Measurements from ENCODE around the gene MYO1B.

Gene MYO1B

GRCh38 chr2:191262436-191262835 is 17.2 kb downstream of the MYO1B start:
- DNase-seq (ENCODE audit: low read depth): no peak

GRCh38 chr2:191263050-191263449 is 17.8 kb downstream of the MYO1B start:
- DNase-seq (ENCODE audit: low read depth): no peak

- no peak for DNase-seq (ENCODE audit: low read depth)
These were observed 19.5 kb downstream of the MYO1B start for GRCh38 chr2:191264647-191265081.

DNA sequence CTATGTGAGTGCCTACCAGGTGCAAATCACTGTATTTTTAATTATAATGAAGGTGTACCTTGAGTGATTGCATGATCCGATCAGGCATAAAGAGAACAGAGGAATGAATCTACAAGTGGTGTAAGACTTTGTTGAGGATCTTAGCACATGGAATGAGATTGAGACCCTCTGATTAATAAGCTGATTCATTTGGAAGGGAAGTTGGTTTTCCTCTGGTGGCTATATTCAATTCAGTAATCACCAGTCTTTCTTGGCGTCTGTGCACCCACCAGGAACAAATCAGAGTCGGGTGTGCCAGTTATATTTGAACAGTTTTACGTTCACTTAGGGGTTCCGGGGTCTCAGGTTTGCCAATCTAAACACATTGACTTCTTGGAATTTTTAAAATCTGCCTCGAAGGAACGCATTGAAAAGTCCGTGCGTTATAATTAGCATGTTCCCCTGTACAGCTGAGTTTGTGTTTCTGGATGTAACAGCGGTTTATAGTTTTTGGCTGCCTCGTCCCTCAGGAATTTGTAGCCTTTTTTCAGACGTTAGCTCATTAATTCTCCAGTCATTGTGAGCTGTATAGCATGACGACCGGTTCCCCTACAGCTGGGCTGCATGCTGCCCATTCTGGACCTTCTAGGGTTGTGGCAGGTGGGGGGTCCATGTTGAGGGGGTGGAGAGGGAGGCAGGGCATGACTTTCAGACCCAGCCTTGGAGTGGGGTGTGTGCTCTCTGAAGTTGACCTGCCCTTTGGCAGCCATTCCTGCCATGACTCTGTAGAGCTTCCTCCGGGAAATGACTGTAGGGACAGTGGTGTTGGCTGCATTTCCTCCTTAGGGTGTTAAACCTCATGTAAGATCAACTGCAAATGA is 20.3 kb downstream of the MYO1B start:
- no peak for DNase-seq (ENCODE audit: low read depth)

DNA sequence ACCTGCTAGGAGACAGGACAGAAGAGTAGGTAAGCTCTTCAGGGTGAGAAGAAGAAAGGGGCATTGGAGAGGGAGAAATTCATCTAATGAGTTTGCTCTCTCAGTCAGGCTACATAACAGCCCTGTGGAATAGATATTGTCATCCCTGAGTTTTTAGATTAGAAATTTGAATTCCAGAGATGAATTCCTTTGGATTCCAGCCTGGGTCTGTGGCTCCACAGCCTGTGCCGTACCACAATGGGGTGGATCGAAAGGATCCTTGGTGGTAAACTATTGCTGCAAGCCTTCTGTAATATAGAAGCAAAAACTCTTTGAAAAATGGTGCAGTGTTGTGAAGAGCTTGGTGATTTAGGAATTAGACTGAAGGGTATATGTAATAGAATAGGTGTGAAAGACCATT is 21.0 kb downstream of the MYO1B start:
- no peak for DNase-seq (ENCODE audit: low read depth)

DNA sequence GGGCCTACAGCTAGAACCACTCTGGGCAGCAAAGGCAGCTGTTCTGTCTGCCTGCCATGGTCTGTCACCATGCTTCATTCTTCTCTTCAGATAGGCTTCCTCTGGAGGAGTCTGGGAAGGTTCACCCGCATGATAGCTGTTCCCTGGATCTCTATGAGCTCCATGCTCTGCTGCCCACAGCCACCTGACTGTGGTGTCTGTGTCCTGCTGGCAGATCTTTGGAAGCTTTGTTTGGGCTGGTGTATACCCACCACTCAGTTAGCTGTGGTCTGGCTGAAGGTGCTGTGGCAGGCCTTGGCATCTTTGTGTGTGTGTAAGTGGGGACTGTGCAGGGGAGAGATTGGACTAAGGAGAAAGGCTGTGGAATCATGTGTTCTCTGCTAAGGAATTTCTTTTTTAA is 23.4 kb downstream of the MYO1B start:
- no peak for DNase-seq (ENCODE audit: low read depth)

DNA sequence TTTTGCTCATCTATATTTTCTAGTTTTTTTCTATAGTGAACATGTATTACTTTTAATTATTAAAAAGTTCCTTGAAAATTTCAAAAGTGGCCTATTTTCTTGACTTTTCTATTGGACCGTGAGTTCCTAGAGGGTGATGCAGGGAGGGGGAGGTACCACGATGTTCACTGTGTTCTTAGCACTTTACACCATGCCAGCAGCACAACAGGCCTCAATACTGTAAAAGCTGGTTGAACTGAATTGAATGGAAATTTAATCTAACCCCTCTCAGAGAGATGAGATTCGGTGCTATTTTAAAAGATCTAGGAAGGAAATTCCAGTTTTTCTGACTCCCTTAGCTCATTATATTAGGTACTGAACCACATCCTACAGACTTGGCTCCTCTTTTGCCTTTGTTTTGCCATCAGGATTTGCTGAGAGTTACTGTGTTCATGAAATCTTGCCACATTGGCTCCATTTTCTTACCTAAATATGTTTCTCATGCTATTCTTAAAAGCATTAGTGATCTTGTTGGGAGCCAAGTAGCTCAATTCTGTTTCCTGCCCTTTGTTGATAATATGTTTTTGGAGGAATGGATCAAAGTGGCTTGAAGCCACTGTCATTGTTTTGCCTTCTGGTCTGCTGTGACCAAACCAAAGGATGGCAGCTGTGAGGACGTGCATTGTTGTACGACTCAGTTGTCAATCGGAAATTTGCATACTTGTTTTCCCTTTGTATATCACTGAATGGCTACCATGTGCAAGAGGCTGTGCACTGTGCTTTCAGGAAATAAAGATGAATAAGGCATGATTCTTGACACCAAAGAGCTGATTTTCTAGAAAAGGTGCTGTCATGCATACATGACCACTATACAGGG is 25.3 kb downstream of the MYO1B start:
- no peak for DNase-seq (ENCODE audit: low read depth)

DNA sequence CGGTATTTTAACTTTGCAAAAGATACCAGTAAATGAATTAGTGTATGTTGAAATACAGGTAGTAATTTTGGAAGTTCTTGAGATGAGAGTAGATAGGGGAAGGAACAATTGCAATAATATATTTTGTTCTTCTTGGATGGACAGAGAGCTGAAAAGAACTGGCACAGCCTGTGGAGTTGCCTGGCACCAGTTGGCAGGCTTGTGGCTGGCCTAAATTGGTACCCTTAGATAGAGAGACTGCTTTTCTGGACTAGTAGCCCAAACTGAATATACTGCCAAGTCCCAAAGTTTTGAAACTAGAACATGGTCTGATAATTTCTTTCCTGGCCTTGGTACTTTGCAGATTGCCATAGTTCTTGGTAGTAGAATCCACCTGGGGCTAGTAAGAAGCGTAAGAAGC is 26.9 kb downstream of the MYO1B start:
- DNase-seq (ENCODE audit: low read depth): no peak

GRCh38 chr2:191274413-191274815 is 29.2 kb downstream of the MYO1B start:
- no peak for DNase-seq (ENCODE audit: low read depth)

GRCh38 chr2:191276792-191277465 is 31.7 kb downstream of the MYO1B start:
- no peak for DNase-seq (ENCODE audit: low read depth)

DNA sequence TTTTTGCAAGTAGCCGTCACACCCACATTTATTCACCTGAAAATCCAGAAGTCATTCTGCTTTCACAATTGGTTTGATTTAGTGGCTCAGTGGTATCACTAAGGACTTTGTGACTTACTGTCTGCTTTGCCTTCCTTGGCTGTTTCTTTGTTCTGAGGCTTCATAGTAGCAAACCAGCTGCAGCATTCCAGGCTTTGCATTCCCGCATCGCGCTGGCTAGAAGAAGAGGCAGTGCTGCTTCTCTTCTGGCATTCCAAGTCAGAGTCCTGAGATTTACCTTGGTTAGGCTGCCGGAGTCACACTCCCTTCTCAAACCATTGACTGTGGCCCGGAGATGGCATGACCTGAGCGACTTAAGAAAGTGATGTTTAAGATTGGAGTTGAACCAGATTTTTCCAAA is 35.1 kb downstream of the MYO1B start:
- DNase-seq (ENCODE audit: low read depth): no peak

- DNase-seq (ENCODE audit: low read depth): no peak
These were observed 35.9 kb downstream of the MYO1B start for GRCh38 chr2:191280834-191281756.

DNA sequence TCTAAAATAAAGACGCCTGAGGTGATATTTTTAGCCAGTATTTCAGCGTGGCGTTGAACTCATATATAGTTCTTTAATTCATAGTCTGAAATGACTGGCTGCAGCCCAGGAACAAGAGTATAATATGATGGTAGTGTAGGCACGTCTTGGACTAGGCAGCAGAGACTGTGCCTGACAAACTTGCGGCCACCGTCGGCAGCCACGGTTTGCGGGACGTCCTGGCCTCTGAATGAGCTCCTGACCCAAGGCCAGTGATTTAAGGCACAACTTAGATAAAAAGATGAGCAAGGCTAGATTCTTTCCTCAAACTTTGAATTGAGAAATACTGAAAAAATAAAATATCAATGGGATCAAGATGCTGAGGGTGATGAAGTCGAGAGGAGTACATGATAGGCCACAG is 40.0 kb downstream of the MYO1B start:
- no peak for DNase-seq (ENCODE audit: low read depth)

- no peak for DNase-seq (ENCODE audit: low read depth)
These were observed 42.6 kb downstream of the MYO1B start for GRCh38 chr2:191287820-191288219.

DNA sequence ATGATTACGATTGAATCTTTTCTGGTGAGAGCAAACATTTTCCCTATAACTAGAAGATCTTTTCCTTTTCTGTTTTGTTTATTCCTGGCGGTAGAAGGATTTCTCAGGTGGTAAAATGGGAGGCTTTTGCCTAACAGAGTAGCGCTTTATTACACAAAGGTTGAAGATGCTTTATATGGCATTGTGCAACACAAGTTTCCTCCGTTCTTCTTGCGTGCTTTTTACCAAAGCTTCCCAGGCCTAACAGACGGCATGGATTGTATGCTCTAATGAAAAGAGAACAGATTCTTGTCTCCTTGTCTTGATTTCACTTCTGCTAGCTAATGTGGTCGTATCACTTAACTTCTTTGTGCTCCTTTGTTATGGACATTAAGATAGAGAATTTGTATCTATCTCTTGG is 43.8 kb downstream of the MYO1B start:
- DNase-seq (ENCODE audit: low read depth): no peak

GRCh38 chr2:191291471-191291870 is 46.3 kb downstream of the MYO1B start:
- DNase-seq (ENCODE audit: low read depth): no peak

DNA sequence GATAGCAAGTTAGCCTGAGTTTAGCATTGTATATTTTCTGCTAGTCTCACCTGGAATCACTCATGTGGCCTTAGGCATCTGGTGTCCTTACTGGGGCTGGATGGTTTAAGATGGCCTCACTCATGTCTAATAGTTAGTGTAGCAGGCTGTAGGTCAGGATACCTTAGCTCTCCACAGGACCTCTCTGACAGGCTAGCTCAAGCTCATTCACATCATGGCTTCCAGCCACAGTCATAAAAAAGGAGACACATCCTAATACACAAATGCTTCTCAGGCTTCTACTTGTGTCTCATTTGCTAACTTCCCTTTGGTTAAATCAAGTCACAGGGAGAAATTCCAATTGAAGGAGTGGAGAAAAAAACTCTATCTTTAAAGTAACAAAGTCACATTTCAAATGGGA is 47.7 kb downstream of the MYO1B start:
- no peak for DNase-seq (ENCODE audit: low read depth)

GRCh38 chr2:191295088-191295487 is 49.9 kb downstream of the MYO1B start:
- DNase-seq (ENCODE audit: low read depth): no peak

- DNase-seq (ENCODE audit: low read depth): no peak
These were observed 51.1 kb downstream of the MYO1B start for GRCh38 chr2:191296083-191297006.

DNA sequence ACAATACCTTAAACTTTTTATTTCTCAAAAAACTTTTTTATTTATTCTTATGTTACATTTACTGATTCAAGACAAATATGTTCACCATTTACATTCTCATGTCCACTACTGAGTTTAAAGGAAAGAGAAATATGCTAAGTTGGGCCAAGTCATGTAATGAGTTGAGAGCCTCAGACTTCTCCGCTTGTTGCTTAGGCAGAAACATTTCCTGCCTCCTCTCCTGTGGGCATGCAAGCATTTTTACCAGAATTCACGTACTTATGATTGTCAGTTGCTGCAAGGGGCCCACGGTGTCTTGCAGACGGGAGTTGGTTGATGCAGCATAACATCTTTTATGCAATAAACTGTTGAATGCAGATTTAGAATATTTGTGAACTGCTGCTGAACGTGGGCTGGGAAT is 51.8 kb downstream of the MYO1B start:
- DNase-seq (ENCODE audit: low read depth): no peak
